ENCODE data around the gene HUWE1.

GRCh38 chrX:53583571-53583970, 102.9 kb downstream of the HUWE1 start:
- TF ChIP-seq CTCF (optimal IDR thresholded peaks at IDR 0.05 in 1 of 3, IDR thresholded peaks at IDR 0.05 in 1 of 3, conservative IDR thresholded peaks at IDR 0.05 in 1 of 3; ENCODE audit: extremely low read depth in 1 of 3, insufficient read depth in 2 of 3, low read length in 3 of 3) (no peak), EZH2 (IDR thresholded peaks at IDR 0.05; ENCODE audit: low read length) (no peak)
